Measurements from ENCODE around the gene GRIK2. TPM values are rescaled to one million over a fixed set of nuclear protein-coding genes. Genes with fewer than 3 reads are reported as not detected.

GRIK2 gene
- total RNA-seq, 6 experiments from 2014 or later = 25.0 to 33.3 (median 28.3) TPM

DNA sequence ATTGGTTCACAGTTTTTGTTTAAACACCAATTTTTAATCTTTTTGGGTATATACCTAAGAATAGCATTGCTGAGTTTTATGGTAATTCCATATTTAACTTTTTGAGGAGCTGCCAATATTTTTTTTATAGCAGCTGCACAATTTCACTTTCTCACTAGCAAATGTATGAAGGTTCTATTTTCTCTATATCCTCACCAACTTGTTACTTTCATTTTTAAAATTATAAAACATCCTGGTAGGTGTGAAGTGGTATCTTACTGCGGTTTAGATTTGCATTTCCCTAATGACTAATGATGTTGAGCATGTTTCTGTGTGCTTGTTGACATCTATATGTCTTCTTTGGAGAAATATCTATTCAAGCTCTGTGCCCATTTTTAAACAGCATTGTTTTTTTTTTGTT, 452.1 kb downstream of the GRIK2 start:
- DNase-seq = no peak
- Mint-ChIP-seq H3K4me3 (no peak overlapping the region), H3K9me3 (no peaks in the 10 kb centered on the region), H3K4me1 (ENCODE audit: low read depth) (peaks cover 17% of the 10 kb centered on the region), H3K27me3 (ENCODE audit: insufficient read depth) (no peaks in the 10 kb centered on the region), H3K36me3 (ENCODE audit: low read depth) (no peaks in the 10 kb centered on the region), H3K27ac (no peak overlapping the region)
- TF ChIP-seq CTCF (IDR thresholded peaks at IDR 0.05) = no peak

DNA sequence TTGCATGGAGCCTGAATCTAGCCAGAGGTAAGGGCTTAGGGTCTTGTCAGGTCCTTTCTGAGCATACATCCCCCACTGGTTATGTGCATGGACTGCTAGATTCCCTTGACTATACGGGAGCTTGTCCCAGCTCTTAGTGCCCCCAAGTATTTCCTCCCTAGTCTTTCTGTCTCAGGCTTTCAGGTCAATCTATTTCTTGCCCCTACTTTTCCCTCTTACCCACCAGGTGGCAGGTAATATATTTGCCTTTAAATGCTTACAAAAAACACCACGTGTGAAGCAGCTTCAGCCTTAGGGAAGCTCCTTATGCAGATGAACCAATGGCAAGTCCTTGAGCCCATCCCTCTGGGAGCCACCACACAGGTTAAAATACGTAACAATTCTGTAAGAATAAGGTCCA, 454.2 kb downstream of the GRIK2 start:
- Mint-ChIP-seq H3K27ac (no peak overlapping the region), H3K4me3 (no peak overlapping the region), H3K27me3 (ENCODE audit: insufficient read depth) (no peaks in the 10 kb centered on the region), H3K9me3 (no peaks in the 10 kb centered on the region), H3K36me3 (ENCODE audit: low read depth) (no peaks in the 10 kb centered on the region), H3K4me1 (ENCODE audit: low read depth) (peaks cover 20% of the 10 kb centered on the region)
- DNase-seq = no peak
- TF ChIP-seq CTCF (IDR thresholded peaks at IDR 0.05) = no peak

DNA sequence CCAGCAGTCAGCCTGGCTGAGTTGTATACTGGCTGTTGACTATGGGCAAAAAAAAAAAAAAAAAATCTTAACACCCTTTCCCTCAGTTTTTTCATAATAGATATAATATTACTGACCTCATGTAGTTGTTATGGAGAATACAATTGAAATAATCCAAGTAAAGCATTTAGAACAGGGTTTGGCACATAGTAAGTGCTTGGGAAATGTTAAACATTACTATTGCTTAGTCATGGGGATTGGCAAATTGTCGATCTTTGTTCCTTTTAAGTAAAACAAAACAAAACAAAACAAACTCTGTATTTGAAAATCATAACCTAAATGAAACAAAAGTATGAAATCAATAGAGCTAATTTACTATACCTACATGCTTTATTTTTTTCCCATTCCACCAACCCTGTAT, 458.4 kb downstream of the GRIK2 start:
- H3K4me3 Mint-ChIP-seq = no peak overlapping the region

GRCh38 chr6:101853231-101854085, 459.9 kb downstream of the GRIK2 start:
- TF ChIP-seq CTCF (IDR thresholded peaks at IDR 0.05) = no peak
- no peak overlapping the region for H3K4me3 Mint-ChIP-seq
- H3K9me3 Mint-ChIP-seq = no peaks in the 10 kb centered on the region
- H3K36me3 Mint-ChIP-seq (ENCODE audit: low read depth) = no peaks in the 10 kb centered on the region
- peaks cover 9% of the 10 kb centered on the region for H3K4me1 Mint-ChIP-seq (ENCODE audit: low read depth)
- no peaks in the 10 kb centered on the region for H3K27me3 Mint-ChIP-seq (ENCODE audit: insufficient read depth)
- DNase-seq = no peak
- H3K27ac Mint-ChIP-seq = no peak overlapping the region

More for the DNA sequence above, 458.4 kb downstream of the GRIK2 start:
- H3K27me3 Mint-ChIP-seq (ENCODE audit: insufficient read depth) = no peaks in the 10 kb centered on the region
- TF ChIP-seq CTCF (IDR thresholded peaks at IDR 0.05) = no peak
- H3K4me1 Mint-ChIP-seq (ENCODE audit: low read depth) = peaks cover 9% of the 10 kb centered on the region
- DNase-seq = no peak
- no peak overlapping the region for H3K27ac Mint-ChIP-seq
- no peaks in the 10 kb centered on the region for H3K36me3 Mint-ChIP-seq (ENCODE audit: low read depth)
- no peaks in the 10 kb centered on the region for H3K9me3 Mint-ChIP-seq

- Mint-ChIP-seq H3K27ac (no peak overlapping the region), H3K36me3 (ENCODE audit: low read depth) (peaks cover 10% of the 10 kb centered on the region; the same call in 1 of the 2 replicates), H3K4me3 (no peak overlapping the region), H3K4me1 (ENCODE audit: low read depth) (peaks cover 7% of the 10 kb centered on the region), H3K27me3 (ENCODE audit: insufficient read depth) (no peaks in the 10 kb centered on the region), H3K9me3 (no peaks in the 10 kb centered on the region; the same call in 1 of the 2 replicates)
- TF ChIP-seq CTCF (IDR thresholded peaks at IDR 0.05) = no peak
- DNase-seq = no peak
Measured at GRCh38 chr6:101876431-101876830, 482.9 kb downstream of the GRIK2 start.
